Measurements from ENCODE around the gene FTCD.

DNA sequence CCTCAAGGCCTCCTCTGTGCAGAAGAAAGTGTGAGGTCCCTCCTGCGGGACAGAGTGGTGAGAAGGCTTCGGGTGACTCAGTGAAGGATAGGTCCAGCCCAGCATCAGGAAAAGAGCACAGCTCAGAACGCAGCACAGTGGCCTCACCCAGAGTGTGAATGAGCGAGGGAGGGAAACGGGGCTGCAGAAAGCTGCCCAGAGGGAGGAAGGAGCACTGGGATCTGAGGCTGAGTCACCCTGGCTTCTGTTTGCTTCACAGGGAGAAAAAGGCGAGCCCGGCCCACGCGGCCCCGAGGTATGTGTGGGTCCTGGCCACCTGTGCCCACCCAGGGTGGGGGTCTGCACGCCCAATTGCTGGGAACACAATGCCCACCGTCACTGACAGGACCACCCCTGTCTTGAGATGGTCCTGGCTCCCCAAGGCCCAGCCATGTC is 33.1 kb downstream of the FTCD start:
- TF ChIP-seq, protein P1, sequence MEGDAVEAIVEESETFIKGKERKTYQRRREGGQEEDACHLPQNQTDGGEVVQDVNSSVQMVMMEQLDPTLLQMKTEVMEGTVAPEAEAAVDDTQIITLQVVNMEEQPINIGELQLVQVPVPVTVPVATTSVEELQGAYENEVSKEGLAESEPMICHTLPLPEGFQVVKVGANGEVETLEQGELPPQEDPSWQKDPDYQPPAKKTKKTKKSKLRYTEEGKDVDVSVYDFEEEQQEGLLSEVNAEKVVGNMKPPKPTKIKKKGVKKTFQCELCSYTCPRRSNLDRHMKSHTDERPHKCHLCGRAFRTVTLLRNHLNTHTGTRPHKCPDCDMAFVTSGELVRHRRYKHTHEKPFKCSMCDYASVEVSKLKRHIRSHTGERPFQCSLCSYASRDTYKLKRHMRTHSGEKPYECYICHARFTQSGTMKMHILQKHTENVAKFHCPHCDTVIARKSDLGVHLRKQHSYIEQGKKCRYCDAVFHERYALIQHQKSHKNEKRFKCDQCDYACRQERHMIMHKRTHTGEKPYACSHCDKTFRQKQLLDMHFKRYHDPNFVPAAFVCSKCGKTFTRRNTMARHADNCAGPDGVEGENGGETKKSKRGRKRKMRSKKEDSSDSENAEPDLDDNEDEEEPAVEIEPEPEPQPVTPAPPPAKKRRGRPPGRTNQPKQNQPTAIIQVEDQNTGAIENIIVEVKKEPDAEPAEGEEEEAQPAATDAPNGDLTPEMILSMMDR (IDR thresholded peaks at IDR 0.05): no peak
- TF ChIP-seq POLR2A (IDR thresholded peaks at IDR 0.05): no peak

Data from vagina (tissue), 2 donors.